Activated CD8-positive, alpha-beta memory T cell treated with anti-CD3 and anti-CD28 coated beads, Interleukin-2, amount 50 U/mL, for 48 hours (primary cell): ENCODE results near the gene CDK8.

Experiments
- DNase-seq: peaks from one replicate; pipeline ENCODE4 v3.0.0-alpha.2; 2020

The CDK8 gene

GRCh38 chr13:26390203-26390602 is 136.3 kb downstream of the CDK8 start:
- no peak for DNase-seq

DNA sequence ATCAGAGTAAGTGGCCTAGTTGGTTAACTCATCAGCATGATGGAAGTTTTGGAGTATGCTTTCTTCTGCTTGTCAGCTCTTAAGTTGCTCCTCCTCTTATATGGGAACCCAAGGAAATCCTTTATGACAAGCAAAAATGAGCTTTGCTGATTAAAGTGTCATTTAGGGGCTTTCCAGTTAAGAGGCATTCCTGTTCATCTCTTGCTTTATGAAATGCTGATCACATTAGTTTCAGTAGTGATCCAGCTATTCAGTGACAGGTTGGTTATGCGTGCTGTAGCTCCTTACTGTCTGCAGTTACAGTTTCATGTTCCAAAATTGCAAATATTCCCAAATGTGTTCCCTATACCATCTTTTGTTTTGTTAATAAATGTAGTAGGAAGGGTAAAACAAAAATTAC is 146.6 kb downstream of the CDK8 start:
- no peak for DNase-seq

DNA sequence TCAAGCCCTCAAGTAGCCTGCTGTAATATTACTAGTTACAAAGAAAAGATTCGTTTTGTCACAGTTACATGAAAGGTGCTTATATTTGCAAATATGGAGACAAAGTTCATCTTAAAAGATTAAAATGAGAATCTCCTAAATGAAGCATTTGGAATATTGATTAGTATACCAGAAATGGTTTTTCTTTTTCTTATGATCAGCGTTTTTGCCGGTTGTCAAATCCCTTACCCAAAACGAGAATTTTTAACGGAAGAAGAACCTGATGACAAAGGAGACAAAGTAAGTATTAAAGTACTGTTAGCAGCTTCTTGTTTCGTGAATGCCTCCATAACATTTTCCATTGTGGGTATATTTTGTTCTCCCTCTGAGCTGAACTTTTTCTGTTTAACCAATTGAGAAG is 147.1 kb downstream of the CDK8 start:
- DNase-seq = no peak

- DNase-seq = no peak
These were observed 147.7 kb downstream of the CDK8 start for GRCh38 chr13:26401578-26402021.

GRCh38 chr13:26406791-26407190 is 152.9 kb downstream of the CDK8 start:
- DNase-seq = no peak

DNA sequence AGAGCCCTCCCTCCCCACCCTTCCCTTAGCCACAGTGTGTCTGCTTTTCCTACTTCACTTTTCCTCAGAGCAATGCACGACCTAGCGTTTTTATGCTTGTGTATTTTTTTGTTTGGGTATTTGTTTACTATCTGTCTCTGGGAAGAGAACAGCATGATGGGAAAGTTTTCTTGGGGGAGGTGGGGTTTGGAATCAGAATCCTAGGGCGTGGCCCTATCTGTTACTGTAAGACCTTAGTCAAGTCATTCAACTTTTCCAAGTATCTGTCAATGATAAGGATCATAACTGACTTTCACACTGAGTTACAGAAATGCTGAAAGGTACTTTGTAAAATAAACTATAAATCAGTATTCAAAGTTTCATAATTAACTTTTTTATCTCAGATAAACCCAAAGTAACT is 157.3 kb downstream of the CDK8 start:
- no peak for DNase-seq

- no peak for DNase-seq
These were observed 158.3 kb downstream of the CDK8 start for GRCh38 chr13:26412263-26412662.

DNA sequence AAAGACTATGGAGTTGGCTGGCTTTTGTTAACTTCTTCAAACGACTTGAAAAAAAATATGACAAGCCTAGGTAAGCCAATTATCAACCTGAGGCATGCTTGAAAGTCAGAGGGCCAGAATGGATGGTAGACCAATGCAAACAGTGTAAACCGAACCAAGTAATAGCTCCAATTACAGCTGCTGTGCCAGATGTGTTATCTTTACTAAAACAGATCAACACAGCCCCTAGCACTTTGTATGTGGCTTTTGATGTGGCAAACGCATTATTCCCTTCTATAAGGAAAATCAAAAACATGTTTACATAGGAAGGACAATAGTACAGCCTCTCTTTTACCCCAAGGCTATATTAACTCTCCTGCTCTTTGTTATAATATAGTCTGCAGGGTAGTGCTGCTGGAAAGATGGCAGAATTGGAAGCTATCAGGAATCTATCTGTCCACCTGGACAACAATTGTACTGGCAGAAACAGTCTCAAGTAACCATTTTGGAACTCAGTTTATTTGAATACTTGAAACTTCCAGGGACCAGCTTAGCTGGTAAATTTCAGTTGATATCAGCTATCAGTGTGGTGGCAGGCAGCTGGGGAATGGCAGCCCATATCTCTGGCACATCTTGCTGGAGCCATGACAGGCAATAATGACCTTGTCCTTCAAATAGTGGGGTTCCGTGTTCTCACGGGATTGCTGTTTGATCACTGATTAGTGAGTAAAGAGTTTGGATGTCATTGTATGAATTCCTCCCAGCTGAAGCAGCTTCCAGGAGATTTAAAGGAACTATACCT is 159.2 kb downstream of the CDK8 start:
- no peak for DNase-seq

DNA sequence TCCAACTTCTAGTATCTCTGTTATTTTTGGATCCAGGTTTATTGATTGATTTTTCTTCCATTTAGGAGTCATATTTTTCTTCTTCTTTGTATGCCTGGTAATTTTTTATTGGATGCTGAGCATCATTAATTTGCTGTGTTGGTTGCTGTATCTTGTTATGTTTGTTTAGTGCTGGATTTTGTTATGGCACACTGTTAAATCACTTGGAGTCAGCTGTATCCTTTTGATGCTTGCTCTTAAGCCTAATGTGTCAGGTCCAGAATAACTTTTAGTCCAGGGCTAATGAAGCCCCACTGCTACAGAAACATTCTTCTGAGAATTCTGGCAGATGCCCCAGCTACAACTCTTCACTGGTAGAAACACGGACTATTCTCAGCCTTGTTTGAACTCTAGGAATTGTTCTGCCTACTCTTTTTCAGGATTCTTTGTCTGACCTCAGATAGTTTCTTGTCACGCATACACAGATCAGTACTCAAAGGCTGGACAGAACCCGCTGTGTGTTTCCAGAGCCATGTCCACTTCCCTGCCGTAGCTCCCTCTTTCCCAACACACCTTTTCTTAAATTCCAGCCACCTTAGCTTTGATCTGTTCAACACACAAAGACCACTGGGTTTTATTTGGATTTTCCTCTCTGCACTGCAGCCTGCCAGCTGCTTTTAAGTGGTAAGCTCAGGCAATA is 166.5 kb downstream of the CDK8 start:
- DNase-seq = no peak

DNA sequence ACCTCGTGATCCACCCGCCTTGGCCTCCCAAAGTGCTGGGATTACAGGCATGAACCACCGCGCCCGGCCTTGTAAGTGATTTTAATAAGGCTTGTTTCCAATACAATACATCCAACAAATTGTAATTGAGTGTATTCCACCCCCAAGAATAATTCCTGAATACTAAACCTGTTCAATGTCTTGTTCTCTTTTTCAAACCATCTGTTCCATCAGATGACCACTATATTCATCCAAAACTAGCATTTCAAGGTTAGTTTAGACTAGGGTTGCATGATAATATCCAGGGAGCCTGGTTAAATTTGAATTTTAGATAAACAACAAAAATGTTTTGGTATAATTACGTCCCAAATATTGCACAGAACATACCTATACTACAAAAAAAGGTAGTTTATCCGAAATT is 168.1 kb downstream of the CDK8 start:
- no peak for DNase-seq

DNA sequence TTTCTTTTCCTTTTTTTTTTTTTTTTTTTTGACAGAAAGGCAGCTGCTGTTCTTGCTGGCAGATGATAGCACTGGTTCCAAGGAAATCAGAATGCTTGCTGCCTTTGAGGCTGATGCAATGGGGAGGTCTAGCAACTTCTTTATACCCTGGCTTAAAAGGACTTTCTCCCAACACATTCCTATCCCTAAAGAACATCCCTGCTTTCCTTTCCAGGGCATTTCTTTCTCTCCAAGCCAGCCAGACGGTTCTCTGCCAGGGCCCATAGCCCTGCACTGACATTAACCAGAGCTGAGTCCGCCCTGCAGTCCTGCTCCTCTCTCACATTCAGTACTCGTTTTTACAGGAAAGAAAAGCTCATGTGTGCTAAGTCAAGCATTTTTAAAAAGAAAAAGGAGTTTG is 169.7 kb downstream of the CDK8 start:
- no peak for DNase-seq

- DNase-seq = no peak
These were observed 170.3 kb downstream of the CDK8 start for GRCh38 chr13:26424181-26424580.

GRCh38 chr13:26425443-26426358 is 171.8 kb downstream of the CDK8 start:
- no peak for DNase-seq

DNA sequence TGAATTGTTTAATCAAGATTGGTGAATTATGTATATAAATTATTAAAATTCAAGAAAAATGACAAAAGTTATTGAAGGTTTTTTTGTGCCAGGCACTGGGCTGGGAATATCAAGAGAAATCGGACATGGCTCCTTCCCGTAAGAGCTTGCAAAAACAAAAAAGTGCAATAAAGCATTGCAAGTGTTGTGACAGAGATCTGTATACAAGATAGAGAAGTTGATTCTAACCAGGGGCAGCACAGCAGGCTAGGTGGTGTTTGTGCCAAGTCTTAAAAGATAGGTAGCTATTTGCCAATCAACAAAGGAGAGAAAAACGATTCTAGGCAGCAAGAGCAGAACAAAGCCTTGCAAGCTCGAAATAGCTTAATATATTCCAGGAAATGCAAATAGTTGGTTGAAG is 179.8 kb downstream of the CDK8 start:
- DNase-seq = no peak

DNA sequence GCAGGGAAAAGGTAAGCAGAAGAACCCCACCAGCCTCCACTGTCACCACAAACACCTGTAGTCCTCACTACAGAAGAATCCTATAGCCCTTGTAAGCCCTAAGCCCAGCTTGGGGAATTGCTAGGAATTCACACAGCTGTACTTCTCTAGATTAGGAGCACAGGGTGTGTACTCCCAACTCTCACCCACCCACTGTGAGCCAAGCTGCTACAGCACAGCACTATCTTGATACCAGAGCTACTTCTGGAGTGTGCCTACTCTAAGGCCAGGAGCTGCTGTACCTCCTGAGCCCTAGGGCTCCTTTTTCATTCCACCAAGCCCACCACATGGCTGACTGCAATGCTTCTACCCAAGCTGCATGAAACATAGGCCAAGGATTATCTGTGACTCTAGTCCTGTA is 181.2 kb downstream of the CDK8 start:
- DNase-seq = no peak

GRCh38 chr13:26435646-26436045 is 181.7 kb downstream of the CDK8 start:
- no peak for DNase-seq

DNA sequence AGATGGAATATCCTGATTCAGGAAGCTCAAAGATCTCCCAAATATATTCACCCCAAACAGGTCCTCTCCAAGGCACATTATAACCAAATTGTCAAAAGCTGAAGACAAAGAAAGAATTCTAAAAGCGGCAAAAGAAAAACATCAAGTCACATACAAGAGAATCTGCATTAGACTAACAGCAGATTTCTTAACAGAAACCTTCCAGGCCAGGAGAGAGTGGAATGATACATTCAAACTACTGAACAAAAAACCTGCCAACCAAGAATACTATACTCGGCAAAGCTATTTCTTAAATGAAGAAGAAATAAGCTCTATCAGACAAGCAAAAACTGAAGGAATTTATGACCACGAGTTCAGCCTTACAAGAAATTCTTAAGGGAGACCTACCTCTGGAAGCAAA is 183.0 kb downstream of the CDK8 start:
- no peak for DNase-seq

DNA sequence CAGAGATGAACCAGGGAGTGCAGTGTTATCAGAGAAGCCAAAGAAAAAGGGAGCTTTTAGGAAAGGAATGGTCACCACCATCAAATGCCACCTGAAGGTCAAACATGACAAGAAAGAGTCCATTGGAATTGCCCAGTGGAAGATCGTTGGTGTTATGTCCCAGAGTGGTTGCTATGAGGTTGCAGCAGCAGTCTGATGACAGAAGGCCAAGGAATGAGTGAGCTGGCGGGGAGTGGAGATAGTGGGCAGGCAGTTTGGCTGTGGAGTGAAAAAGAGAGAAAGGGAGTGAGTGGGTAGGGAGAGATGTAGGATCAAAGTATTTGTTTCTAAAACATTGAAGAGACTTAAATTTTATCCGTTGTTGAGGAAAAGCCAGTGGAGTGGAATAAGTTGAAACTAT is 186.2 kb downstream of the CDK8 start:
- DNase-seq = no peak

DNA sequence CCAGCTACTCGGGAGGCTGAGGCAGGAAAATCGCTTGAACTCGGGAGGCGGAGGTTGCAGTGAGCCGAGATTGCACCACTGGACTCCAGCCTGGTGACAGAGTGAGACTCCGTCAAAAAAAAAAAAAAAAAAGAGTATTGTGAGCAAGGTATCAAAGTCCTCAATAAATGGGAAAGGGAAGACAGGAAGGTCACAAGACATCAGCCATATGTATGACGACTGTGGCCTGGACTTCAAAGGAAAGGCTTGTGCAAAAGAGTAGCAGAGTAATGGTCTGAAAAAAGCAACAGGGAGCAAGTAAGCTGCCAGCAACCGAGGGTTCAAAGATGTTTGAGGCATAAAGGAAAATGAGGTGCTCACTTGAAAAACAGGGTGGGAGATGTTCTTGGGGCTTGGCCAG is 187.5 kb downstream of the CDK8 start:
- no peak for DNase-seq

DNA sequence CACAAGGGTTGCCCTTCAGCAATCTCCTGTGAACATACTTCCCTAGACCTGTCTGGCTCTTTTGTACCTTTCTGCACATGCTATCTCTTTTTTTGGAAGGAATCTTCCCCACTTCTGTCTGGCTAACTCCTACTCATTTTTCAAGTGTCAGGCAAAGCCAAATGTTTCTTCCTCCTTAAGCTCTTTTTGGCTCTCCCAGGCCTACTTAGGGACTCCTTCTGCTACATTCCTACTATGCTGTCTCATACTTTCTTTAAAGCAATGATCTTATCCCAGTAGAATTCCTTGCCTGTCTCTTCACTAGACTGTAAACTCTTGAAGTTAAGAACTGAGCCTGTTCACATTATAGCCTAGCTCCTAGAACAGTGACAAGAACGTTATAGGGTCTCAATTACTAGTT is 188.6 kb downstream of the CDK8 start:
- DNase-seq = no peak

DNA sequence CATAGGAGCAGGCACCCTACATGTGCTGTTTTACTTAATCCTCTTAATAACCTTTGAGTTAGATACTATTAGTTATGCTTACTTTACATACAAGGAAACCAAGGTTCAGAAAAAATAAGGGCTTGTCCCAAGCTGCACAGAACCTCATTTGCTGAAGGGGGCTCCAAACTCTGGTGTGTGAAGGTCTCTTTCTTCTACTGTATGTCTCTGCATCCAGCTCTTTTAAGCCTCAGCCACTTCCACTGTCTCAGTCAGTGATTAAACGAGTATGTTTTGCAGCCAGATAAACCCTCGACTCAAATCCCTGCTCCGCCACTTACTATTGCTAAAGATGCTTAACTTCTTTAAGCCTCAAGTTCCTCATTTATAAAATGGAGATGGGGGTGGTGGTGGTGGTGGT is 191.2 kb downstream of the CDK8 start:
- no peak for DNase-seq

- no peak for DNase-seq
These were observed 192.8 kb downstream of the CDK8 start for GRCh38 chr13:26446751-26447150.

DNA sequence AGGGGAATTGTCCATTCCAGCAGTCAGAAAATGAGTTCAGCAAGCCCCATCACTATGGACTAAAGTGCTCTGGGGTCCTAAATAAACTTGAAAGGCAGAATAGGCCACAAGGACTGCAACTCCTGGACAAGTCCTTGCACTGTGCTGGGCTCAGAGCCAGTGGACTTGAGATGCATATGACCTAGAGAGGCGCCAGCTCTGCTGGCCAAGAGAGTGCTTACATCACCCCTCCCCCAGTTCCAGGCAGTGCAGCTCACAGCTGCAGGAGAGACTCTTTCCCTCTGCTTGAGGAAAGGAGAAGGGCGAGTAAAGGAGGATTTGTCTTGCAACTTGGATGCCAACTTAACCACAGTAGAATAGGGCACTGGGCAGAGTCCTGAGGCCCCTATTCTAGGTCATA is 194.1 kb downstream of the CDK8 start:
- no peak for DNase-seq
